ENCODE measurements around the gene TRIM14. TPM values are rescaled to one million over a fixed set of nuclear protein-coding genes. Genes with fewer than 3 reads are reported as not detected.

TRIM14 gene
- polyA plus RNA-seq, 3 donors, result 23.0 to 30.6 (median 28.5) TPM

DNA sequence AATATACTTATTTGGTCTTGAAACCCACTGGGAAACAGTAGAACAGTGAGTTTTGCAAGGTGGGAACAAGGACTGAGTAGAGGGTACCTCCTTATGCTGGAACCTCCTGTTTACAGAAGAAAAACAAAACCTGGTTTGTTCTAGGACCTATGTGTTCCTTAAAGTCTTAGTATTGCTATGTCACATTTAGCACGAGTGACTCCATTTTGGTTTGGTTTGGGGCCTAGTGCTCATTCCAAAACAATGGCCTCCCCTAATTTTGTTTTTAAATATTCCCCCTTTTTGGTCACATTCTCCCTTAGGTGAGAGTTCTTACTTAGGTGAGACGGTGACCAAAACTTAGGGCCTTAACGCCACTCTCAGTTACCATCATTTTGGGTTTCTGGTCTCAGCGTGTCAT lies 68.7 kb downstream of the TRIM14 start:
- H3K4me1 Mint-ChIP-seq, result peaks cover 29% of the 10 kb centered on the region
- no peak overlapping the region for H3K4me2 ChIP-seq (replicated peaks; ENCODE audit: extremely low read depth, low read length, poor library complexity, severe bottlenecking)
- H3K27me3 Mint-ChIP-seq (ENCODE audit: low read depth in 3 of 3), result peaks cover 0 to 3% (median 0%) of the 10 kb centered on the region in 3 donors
- no peak for TF ChIP-seq CTCF (IDR thresholded peaks at IDR 0.05)
- H3K9ac ChIP-seq (ENCODE audit: insufficient read depth, low read length, poor library complexity, severe bottlenecking), result no peak overlapping the region
- H3K27ac Mint-ChIP-seq, result no peak overlapping the region
- DNase-seq, result no peak
- no peak overlapping the region for H3K27ac ChIP-seq (ENCODE audit: low read depth in 1 of 2, low read length in 2 of 2)
- peaks cover 0 to 2% (median 0%) of the 10 kb centered on the region in 7 donors for H3K9me3 Mint-ChIP-seq
- 67% methylated on average over 1 of the region's 4 CpGs for WGBS (ENCODE audit: insufficient coverage)
- peaks cover 52% of the 10 kb centered on the region for H3K79me2 ChIP-seq (ENCODE audit: insufficient read depth, low read length)
- intact Hi-C loops (cut with micrococcal nuclease), result loop anchor here in 1 of 2 donors (10.0 kb wide), 1 partner anchor 66 kb away; the partner anchor contains the start of gene ANP32B
- H3K4me1 ChIP-seq (ENCODE audit: control insufficient read depth in 1 of 2, insufficient read depth in 2 of 2, low read length in 2 of 2), result peaks cover 13 to 25% of the 10 kb centered on the region in 2 donors
- H4K20me1 ChIP-seq (ENCODE audit: insufficient read depth, low read length), result no peaks in the 10 kb centered on the region
- no peak overlapping the region for H3K4me3 Mint-ChIP-seq
- peaks cover 4 to 8% of the 10 kb centered on the region in 2 donors for H3K36me3 Mint-ChIP-seq
- H2AFZ ChIP-seq (ENCODE audit: insufficient read depth, low read depth, low read length, poor library complexity, severe bottlenecking), result no peak overlapping the region
- no peaks in the 10 kb centered on the region for H3K27me3 ChIP-seq (ENCODE audit: control insufficient read depth in 2 of 2, insufficient read depth in 2 of 2, low read length in 2 of 2)
- H3K4me3 ChIP-seq (replicated peaks in 1 of 3; ENCODE audit: low read depth in 2 of 3, low read length in 3 of 3), result no peak overlapping the region
- no peaks in the 10 kb centered on the region for H3K9me3 ChIP-seq (replicated peaks in 1 of 2; ENCODE audit: control insufficient read depth in 1 of 2, insufficient read depth in 1 of 2, low read length in 2 of 2)
- H3K36me3 ChIP-seq (replicated peaks in 1 of 2; ENCODE audit: control insufficient read depth in 1 of 2, insufficient read depth in 2 of 2, low read length in 2 of 2), result peaks cover 0 to 8% of the 10 kb centered on the region in 2 donors

GRCh38 chr9:98049288-98050072 lies 69.5 kb downstream of the TRIM14 start:
- TF ChIP-seq CTCF (IDR thresholded peaks at IDR 0.05), result no peak
- peaks cover 52% of the 10 kb centered on the region for H3K79me2 ChIP-seq (ENCODE audit: insufficient read depth, low read length)

More at GRCh38 chr9:98049288-98050072, 69.5 kb downstream of the TRIM14 start:
- no peak for DNase-seq
- H3K27me3 ChIP-seq (ENCODE audit: control insufficient read depth in 2 of 2, insufficient read depth in 2 of 2, low read length in 2 of 2), result no peaks in the 10 kb centered on the region
- Mint-ChIP-seq H3K27me3 (ENCODE audit: low read depth in 3 of 3) (peaks cover 0 to 3% (median 0%) of the 10 kb centered on the region in 3 donors), H3K36me3 (peaks cover 4 to 8% of the 10 kb centered on the region in 2 donors), H3K9me3 (peaks cover 0 to 8% (median 0%) of the 10 kb centered on the region in 7 donors), H3K4me3 (no peak overlapping the region), H3K4me1 (peaks cover 35% of the 10 kb centered on the region), H3K27ac (peak overlapping the region in 1 of 7 donors; percentile 32)
- intact Hi-C loops (cut with micrococcal nuclease), result loop anchor here in 1 of 2 donors (10.0 kb wide), 1 partner anchor 65 kb away; the partner anchor contains the start of gene ANP32B
- H3K27ac ChIP-seq (ENCODE audit: low read depth in 1 of 2, low read length in 2 of 2), result no peak overlapping the region
- peaks cover 0 to 8% of the 10 kb centered on the region in 2 donors for H3K36me3 ChIP-seq (replicated peaks in 1 of 2; ENCODE audit: control insufficient read depth in 1 of 2, insufficient read depth in 2 of 2, low read length in 2 of 2)
- H2AFZ ChIP-seq (ENCODE audit: insufficient read depth, low read depth, low read length, poor library complexity, severe bottlenecking), result no peak overlapping the region
- H3K4me2 ChIP-seq (replicated peaks; ENCODE audit: extremely low read depth, low read length, poor library complexity, severe bottlenecking), result no peak overlapping the region
- H4K20me1 ChIP-seq (ENCODE audit: insufficient read depth, low read length), result no peaks in the 10 kb centered on the region
- H3K4me3 ChIP-seq (replicated peaks in 1 of 3; ENCODE audit: low read depth in 2 of 3, low read length in 3 of 3), result no peak overlapping the region
- H3K4me1 ChIP-seq (ENCODE audit: control insufficient read depth in 1 of 2, insufficient read depth in 2 of 2, low read length in 2 of 2), result peaks cover 21 to 33% of the 10 kb centered on the region in 2 donors
- no peaks in the 10 kb centered on the region for H3K9me3 ChIP-seq (replicated peaks in 1 of 2; ENCODE audit: control insufficient read depth in 1 of 2, insufficient read depth in 1 of 2, low read length in 2 of 2)
- 13% methylated on average over 1 of the region's 1 CpG for WGBS (ENCODE audit: insufficient coverage)
- no peak overlapping the region for H3K9ac ChIP-seq (ENCODE audit: insufficient read depth, low read length, poor library complexity, severe bottlenecking)

Data from CD14-positive monocyte (primary cell).